GM19238 (cell line): Measurements from ENCODE around the gene PLEKHM3.
"Not testable (repeated sequence)": the region's sequence is repeated elsewhere in the genome, so short reads cannot be mapped to it uniquely, and the experiment has no call there.

ENCODE experiments used
- DNase-seq: peaks from one replicate; pipeline ENCODE4 v3.0.0; 2011; ENCODE audit warnings: low spot score; ENCODE audit not compliant: insufficient read length

The PLEKHM3 gene

GRCh38 chr2:207921606-207922005, 103.7 kb downstream of the PLEKHM3 start:
- DNase-seq, result no peak

GRCh38 chr2:207920721-207921120, 104.6 kb downstream of the PLEKHM3 start:
- DNase-seq, result no peak

GRCh38 chr2:207920321-207920720, 105.0 kb downstream of the PLEKHM3 start:
- no peak for DNase-seq

GRCh38 chr2:207919164-207919919, 106.0 kb downstream of the PLEKHM3 start:
- DNase-seq, result no peak

GRCh38 chr2:207914716-207915115, 110.6 kb downstream of the PLEKHM3 start:
- no peak for DNase-seq

GRCh38 chr2:207913772-207914358, 111.5 kb downstream of the PLEKHM3 start:
- DNase-seq, result no peak

GRCh38 chr2:207911856-207912255, 113.5 kb downstream of the PLEKHM3 start:
- no peak for DNase-seq

- no peak for DNase-seq
These were observed 114.1 kb downstream of the PLEKHM3 start for GRCh38 chr2:207911215-207911614.

GRCh38 chr2:207906495-207906894, 118.8 kb downstream of the PLEKHM3 start:
- DNase-seq, result not testable (repeated sequence)

GRCh38 chr2:207905546-207905945, 119.8 kb downstream of the PLEKHM3 start:
- no peak for DNase-seq

- DNase-seq, result no peak
These were observed 122.1 kb downstream of the PLEKHM3 start for GRCh38 chr2:207903236-207903635.

GRCh38 chr2:207902821-207903220, 122.5 kb downstream of the PLEKHM3 start:
- DNase-seq, result no peak

GRCh38 chr2:207901829-207902228, 123.5 kb downstream of the PLEKHM3 start:
- DNase-seq, result no peak

GRCh38 chr2:207901401-207901800, 123.9 kb downstream of the PLEKHM3 start:
- DNase-seq, result no peak

GRCh38 chr2:207898354-207898695, 127.0 kb downstream of the PLEKHM3 start:
- DNase-seq, result no peak

- DNase-seq, result no peak
These were observed 127.6 kb downstream of the PLEKHM3 start for GRCh38 chr2:207897541-207898353.

GRCh38 chr2:207896525-207897285, 128.6 kb downstream of the PLEKHM3 start:
- DNase-seq, result no peak

GRCh38 chr2:207895274-207895860, 130.0 kb downstream of the PLEKHM3 start:
- DNase-seq, result no peak

GRCh38 chr2:207892716-207893402, 132.5 kb downstream of the PLEKHM3 start:
- DNase-seq, result no peak

- no peak for DNase-seq
These were observed 134.1 kb downstream of the PLEKHM3 start for GRCh38 chr2:207891086-207891844.
